Measurements from ENCODE around the gene FBN3.

GRCh38 chr19:8128551-8128950, 20.8 kb downstream of the FBN3 start:
- TF ChIP-seq CTCF (IDR thresholded peaks at IDR 0.05) (no peak), EP300 (IDR thresholded peaks at IDR 0.05) (no peak), POLR2AphosphoS5 (IDR thresholded peaks at IDR 0.05) (no peak)

Measured in stomach (tissue), 4 donors.